Astrocyte of the hippocampus (primary cell): ENCODE results near the gene ANO3.
"Not testable (repeated sequence)": the region's sequence is repeated elsewhere in the genome, so short reads cannot be mapped to it uniquely, and the experiment has no call there.

Experiments used
- DNase-seq: peaks from one replicate; pipeline ENCODE4 v3.0.0; 2011; ENCODE audit warnings: low read depth, low spot score

The ANO3 gene

DNA sequence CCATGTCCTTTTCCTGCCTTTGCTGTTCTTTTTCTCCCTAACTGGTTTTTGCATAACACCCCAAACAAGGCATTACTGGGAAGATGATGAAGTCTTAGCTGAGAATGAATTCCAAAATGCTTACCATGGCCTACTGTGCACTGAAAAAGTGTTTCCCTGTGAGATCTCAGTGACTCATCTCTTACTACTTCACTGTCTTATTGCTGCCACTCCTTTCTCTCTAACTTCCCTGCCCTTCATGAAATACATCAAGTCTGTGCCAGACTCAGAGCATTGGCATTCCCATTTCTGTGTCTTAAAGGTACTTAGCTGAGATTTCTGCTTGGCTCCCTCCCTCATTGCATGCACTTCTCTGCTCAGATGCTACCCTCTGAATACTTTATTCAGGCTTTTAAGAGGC, 289.2 kb downstream of the ANO3 start:
- DNase-seq, result peak; percentile 48

DNA sequence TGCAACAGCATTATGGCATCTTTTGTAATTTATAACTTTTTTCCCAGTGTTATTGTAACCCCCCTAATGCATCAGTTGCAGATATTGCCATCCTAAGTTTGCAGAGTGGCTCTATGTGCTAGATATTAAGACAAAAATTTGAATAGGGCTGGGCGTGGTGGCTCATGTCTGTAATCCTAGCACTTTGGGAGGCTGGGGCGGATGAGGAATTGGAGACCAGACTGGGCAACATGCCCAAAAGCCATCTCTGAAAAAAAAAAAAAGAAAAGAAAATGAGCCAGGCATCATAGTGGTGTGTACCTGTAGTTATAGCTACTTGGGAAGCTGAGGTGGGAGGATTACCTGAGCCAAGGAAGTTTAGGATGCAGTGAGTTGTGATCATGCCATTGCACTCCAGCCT, 290.3 kb downstream of the ANO3 start:
- DNase-seq, result no peak

- DNase-seq, result no peak
Measured at GRCh38 chr11:26623076-26623659, 291.2 kb downstream of the ANO3 start.

DNA sequence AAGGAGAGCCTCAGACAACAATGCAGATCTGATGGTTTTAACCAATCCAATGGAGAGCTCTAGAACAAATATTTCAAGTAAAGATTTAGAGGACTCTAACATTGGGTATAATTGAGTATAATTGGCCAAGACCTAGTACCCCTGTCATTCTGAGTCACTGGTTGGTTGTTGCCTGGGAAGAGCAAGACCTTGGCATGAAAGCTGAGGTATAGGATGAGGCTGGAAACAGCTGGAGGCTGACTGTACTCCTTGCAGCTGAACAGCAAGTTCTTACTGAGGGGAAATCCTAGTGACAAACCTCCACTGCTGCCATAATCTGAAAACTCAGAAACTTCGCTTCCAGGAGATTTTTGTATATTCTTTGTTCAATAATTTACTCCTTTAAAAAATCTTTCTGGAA, 294.4 kb downstream of the ANO3 start:
- DNase-seq, result no peak

- no peak for DNase-seq
Measured at GRCh38 chr11:26632691-26633159, 300.8 kb downstream of the ANO3 start.

GRCh38 chr11:26643314-26643713, 311.4 kb downstream of the ANO3 start:
- DNase-seq, result not testable (repeated sequence)

DNA sequence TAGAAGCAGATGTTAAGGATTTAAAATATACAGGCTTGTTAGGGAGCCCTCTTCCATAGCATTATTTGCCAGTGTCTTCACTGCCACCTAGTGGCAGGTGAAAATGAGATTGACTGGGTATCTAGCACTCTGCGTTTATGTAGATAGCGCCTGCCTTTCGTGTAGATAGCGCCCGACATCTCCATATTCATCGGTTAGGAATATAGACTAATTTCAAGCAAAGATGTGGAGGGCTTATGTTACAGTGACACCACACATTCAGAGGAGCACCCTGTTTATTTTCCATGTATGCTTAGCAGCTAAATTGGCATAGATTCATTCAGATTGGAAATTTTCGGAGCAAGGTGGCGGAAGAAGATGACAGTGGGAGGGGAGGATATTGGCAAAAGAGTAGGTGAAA, 318.0 kb downstream of the ANO3 start:
- DNase-seq, result peak; percentile 74

GRCh38 chr11:26651916-26652315, 320.0 kb downstream of the ANO3 start:
- DNase-seq, result peak; percentile 2

DNA sequence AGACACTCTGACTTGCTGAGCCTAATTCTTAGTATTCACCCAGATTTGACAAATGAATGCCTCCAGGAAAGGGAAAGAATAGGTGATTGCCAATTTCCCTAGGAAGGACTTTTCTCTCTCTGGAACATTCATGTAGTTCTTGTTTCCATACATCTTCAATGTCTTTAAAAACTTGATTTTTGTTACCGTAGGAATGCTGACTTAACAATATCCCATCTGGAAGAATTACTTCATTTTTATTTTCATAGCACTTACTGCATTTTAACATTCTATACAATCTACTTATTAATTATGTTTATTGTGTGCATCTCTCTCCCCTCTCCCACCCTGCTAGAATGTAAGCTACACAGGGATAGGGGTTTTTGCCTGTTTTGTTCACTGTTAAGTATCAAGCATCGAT, 323.4 kb downstream of the ANO3 start:
- no peak for DNase-seq

- no peak for DNase-seq
Measured at GRCh38 chr11:26662916-26663315, 331.0 kb downstream of the ANO3 start.

DNA sequence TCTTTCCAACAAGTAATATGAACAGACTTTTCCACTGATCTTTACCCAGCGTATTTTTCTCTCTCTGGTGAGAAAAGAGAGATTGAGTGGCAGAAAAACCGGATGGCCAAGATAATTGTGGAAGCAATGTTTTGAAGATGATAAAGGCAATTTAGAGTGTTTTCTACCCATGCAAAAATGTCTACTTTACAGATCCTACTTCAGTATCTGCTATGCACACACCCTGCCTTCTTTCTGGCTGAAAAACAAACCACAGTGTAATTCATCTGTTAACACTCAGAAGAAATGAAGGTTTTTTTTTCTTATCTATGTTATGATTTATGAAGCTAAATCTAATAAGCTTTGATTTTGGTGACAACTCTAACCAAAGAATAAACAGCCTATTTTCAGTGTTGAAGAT, 333.1 kb downstream of the ANO3 start:
- no peak for DNase-seq

GRCh38 chr11:26665946-26666345, 334.0 kb downstream of the ANO3 start:
- no peak for DNase-seq

DNA sequence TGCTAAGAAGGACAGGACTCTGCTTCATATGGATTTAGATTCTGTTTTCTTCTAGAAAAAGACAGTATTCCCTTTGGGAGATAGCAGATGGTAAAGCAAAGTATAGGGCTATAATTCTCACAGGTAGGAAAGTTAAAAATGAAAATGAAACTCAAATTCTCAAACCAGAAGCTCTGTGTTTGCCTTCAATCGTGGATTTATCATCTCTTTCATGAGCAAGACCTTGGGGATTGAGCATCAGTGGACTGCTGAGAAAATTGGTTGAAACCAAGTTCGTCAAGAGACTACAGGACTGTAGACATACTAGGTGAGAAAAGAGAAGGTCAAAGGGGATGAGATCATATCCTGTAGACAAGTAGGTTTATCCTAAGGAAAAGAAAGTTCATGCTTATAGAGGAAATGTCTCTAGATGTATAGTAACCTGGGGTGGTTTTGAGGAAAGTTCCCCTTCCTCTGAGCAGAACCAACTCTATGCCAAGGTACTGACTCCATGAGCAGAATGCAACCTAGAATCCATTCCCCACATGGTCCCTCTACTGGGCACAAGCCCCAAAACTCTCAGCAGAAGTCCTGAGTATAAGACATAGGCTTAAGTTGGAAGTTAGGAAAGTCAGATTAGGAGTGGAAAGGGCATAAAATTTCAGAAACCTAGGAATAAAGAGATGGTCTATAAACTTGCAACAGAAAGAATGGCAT, 343.5 kb downstream of the ANO3 start:
- DNase-seq, result no peak

GRCh38 chr11:26676641-26677040, 344.7 kb downstream of the ANO3 start:
- no peak for DNase-seq

- no peak for DNase-seq
Measured at GRCh38 chr11:26677566-26677965, 345.6 kb downstream of the ANO3 start.

DNA sequence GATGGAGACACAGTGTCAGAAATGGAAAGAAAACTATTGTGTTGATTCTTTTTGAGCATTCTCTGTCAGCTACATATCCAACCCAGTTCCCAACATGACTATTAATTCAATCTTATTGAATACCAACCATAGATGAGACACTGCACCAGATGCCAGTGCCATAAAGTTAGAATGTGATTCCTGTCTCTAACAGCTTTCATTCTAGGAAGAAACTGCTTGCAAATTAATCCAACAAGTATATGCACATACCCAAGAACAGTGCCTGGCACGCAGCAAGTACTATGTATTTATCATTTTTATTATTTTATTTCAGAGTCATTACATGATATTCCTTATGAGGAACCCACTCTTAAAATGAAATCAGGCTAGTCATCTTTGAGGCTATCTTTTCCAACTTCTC, 355.4 kb downstream of the ANO3 start:
- no peak for DNase-seq

DNA sequence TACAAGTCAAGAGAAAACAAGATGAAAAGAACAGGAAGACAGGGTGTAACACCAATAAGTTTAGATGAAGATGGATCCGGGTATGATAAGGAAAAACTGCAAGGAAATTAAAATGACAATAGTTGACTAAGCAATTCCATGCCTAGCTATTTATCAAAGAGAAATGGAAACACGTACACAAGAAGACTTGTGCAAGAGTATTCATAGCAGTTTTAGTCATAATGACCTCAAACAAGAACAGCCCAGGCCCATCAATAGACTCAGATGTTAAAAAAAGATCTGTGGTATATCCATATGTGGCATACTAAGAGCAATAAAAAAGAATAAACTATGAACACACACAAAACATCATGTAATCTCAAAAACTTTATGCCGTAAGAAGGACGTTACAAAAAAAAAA, 356.8 kb downstream of the ANO3 start:
- no peak for DNase-seq

DNA sequence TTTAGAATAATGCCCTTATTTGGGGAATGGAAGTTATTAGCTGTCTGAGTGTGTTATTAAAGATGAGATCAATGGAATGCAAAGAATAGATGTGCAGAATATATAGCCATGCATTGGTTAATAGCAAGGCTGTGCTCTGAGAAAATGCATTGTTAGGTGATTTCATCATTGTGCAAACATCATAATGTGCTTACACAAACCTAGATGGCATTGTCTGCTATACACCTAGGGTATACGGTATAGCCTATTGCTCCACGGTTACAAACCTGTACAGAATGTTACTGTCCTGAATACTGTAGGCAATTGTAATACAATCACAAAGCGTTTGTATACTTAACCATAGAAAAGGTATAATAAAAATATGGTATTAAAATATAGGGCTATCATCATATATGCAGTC, 364.4 kb downstream of the ANO3 start:
- DNase-seq, result no peak

GRCh38 chr11:26698224-26698623, 366.3 kb downstream of the ANO3 start:
- DNase-seq, result no peak

DNA sequence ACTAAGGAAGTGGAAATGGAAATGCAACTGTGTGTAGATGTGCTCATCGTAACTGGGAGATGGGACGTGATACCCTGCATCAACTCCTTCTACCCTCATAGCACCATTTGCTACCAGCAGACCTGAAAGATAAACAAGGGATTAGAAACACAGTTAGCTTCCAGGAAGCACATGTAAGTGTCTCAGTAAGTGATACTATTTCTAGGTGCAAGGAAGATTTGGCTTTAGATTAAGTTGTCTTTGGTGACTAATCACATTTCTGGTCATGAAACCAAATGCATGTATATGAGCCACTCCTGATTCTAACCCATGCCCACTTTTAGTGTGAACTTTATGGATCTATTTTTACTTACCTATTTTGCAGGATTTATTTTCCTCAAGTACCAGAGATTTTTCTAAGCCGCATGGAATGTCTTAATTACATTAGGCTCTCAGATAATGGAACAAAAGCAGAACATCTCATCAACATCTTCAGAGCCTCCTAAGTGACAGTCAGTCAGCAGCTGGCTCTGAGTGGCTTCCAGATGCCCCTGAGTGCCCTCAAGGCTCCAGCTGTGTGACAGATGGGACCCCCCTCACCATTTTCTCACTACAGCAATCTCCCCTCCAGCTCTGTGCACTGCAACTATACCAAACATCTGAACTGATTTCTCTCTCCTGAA, 368.8 kb downstream of the ANO3 start:
- no peak for DNase-seq

DNA sequence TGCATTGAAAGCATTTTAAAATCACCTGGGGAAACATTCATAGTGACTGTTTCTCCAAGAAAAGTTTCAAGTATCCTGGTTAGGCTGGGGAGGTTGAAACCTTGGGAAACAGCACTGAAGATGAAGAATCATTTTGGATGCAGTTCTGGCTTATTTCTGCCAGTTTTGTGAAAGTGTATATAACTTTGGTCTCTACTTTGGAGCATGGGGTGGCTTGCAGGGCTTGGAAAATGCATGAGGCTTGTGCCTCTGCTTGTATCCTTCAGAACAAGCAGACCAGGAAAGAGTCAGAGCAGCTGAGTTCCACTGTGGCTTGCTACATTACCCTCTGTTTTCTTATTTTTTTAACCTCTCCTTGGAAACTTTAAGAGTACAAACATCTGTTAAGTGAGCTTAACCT, 370.5 kb downstream of the ANO3 start:
- no peak for DNase-seq

GRCh38 chr11:26703411-26704191, 371.7 kb downstream of the ANO3 start:
- DNase-seq, result peak; percentile 13
